ENCODE data around the gene TPM2.

TPM2 gene

DNA sequence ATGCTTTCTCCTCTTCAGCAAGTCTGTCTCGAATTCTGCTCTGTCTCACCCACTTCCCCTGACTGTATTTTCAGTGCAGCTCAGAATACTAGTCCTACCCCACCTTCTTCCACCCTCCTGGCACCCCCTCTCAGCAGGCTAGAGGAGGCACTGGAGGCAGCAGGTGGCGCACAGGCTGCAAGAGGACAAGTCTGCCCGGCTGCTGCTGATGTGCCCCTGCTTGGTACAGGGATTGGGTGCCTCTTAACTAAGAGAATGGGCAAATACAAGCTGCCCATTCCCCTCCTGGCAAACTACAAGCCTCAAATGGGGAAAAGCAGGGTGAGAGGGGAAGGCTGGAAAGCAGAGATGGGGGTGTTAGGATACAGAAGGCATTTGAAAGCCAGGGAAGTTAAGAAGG is 37.2 kb upstream of the TPM2 start:
- ATAC-seq, result no peak
- Mint-ChIP-seq H3K9me3 (no peaks in the 10 kb centered on the region), H3K27me3 (no peaks in the 10 kb centered on the region), H3K4me3 (peak overlapping the region in 1 of 2 donors; percentile 59), H3K27ac (peak overlapping the region; percentile 9 to 60), H3K4me1 (no peaks in the 10 kb centered on the region)
- peak in 1 of 2 donors; percentile 30 for DNase-seq

DNA sequence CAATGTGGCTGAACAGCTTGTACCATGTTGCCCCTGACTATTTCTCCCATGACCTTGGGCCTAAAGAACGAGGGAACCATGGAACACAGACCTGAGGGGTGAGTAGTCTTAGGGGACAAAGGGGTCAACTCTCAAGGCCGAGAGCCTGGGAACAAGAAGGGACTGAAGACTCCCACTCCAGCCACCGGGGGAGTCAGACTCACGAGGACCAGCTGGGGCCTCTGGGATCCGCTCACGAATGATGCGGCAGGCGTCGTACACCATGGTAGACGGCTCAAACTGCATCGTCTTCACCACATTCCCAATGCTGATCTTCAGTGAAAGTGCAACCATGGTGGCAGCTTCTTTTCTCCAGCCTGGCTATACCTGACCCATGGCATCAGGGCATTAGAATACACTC is 35.6 kb upstream of the TPM2 start:
- H3K9me3 Mint-ChIP-seq, result no peaks in the 10 kb centered on the region
- DNase-seq (no peak), ATAC-seq (no peak)
- peak overlapping the region in 1 of 2 donors; percentile 44 for H3K27ac Mint-ChIP-seq
- H3K27me3 Mint-ChIP-seq, result no peaks in the 10 kb centered on the region
- no peaks in the 10 kb centered on the region for H3K4me1 Mint-ChIP-seq
- no peak overlapping the region for H3K4me3 Mint-ChIP-seq

DNA sequence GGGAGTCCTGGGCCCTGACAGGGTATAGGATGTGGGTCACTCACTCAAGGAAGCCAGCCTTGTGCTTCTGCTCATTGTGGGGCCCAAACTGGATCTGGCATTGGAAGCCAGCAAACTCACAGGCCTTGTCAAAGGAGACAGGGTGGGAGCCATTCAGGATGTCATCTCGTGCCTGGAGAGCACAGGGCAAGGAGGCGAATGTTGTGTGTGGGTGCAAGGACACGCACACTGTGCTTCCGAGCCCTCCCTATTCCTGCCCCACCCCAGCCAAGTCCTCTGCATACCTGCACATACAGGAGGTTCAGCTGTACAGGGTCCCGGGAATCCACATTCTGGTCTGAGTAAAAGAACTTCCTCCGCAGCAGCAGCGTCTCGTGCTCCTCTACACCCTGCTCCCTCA is 34.2 kb upstream of the TPM2 start:
- DNase-seq, result no peak
- H3K27me3 Mint-ChIP-seq, result no peaks in the 10 kb centered on the region
- ATAC-seq, result no peak
- H3K4me3 Mint-ChIP-seq, result no peak overlapping the region
- no peak overlapping the region for H3K27ac Mint-ChIP-seq
- H3K4me1 Mint-ChIP-seq, result no peaks in the 10 kb centered on the region
- no peaks in the 10 kb centered on the region for H3K9me3 Mint-ChIP-seq

DNA sequence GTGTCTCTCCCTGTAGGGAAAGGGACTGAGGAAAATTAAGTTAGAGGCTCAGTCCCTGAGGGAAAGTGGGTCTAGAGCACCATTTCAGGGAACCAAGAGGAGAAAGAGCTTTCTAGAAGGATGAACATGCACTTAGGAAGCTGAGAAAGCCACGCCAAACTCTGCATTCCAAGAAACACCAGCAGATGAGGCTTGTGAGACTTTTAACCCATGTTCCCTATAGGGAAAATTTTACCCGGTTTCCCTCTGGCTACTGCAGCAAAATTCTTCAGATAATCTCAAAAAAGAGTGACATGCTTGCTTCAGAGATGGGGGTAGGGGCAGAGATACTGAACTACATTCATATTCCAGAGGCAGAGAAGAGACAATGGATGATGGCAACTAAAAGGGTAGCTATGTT is 33.7 kb upstream of the TPM2 start:
- ATAC-seq (no peak), DNase-seq (no peak)
- Mint-ChIP-seq H3K27me3 (no peaks in the 10 kb centered on the region), H3K4me3 (no peak overlapping the region), H3K4me1 (no peaks in the 10 kb centered on the region), H3K27ac (no peak overlapping the region), H3K9me3 (no peaks in the 10 kb centered on the region)

DNA sequence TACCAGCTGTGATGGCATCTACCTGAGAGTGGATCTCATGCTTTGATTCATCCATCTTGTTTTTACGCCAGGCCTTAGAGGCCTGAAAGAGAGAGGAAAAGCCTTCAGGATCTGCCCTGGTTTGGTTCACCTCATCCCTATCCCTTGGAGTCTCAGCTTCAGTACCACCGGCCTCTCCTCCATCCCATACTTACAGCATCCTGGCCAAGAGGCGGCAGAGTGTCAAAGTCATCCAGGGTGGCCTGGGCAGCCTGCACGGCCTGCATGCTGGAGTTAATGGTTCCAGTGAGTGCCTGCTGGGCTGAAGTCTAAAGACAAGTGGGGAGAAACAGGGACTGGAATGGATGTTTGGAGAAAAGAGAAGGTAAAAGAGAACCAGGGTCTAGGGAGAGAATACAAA is 29.8 kb upstream of the TPM2 start:
- Mint-ChIP-seq H3K9me3 (no peaks in the 10 kb centered on the region), H3K27me3 (no peaks in the 10 kb centered on the region), H3K4me1 (no peaks in the 10 kb centered on the region), H3K27ac (peak overlapping the region in 1 of 2 donors; percentile 77), H3K4me3 (no peak overlapping the region)
- DNase-seq, result no peak
- ATAC-seq, result no peak

DNA sequence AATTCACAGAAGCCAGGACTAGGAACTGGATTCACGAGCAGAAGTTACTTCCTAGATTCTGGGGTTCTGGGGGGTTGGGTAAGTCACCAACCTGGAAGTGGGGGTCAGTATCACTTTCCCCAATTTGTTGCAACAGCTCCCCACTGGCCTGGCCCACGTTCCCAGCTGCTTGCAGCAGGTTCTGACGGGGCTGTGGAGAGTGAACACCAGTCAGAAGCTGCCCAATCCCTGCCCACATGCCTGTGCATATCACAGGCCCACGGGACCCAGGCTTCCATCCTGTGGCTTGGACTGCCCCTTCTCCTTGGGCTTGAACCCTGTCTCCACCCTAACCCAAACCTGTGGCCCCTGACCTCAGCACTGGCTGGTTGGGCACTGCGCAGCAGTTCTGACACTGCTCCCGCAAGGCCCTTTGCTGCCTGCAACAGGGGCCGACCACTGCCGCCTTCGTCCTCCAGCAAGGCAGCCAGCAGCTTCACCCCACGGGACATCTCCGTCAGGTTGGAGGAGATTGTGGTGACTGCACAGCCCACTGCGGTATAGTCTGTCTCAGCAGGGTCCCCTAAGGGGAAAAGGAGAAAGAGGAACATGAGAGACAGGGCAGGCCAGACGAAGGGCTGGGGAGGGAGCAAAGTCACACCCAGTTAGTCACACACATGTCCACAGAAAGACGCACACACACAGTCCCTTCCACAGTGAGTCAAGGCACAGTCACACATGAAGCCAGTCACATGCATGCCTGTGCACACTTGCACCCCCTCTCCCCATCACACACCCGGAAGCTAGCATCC is 29.2 kb upstream of the TPM2 start:
- H3K27ac Mint-ChIP-seq, result no peak overlapping the region
- no peaks in the 10 kb centered on the region for H3K9me3 Mint-ChIP-seq
- DNase-seq, result no peak
- H3K27me3 Mint-ChIP-seq, result no peaks in the 10 kb centered on the region
- no peak for ATAC-seq
- H3K4me1 Mint-ChIP-seq, result no peaks in the 10 kb centered on the region
- H3K4me3 Mint-ChIP-seq, result no peak overlapping the region

DNA sequence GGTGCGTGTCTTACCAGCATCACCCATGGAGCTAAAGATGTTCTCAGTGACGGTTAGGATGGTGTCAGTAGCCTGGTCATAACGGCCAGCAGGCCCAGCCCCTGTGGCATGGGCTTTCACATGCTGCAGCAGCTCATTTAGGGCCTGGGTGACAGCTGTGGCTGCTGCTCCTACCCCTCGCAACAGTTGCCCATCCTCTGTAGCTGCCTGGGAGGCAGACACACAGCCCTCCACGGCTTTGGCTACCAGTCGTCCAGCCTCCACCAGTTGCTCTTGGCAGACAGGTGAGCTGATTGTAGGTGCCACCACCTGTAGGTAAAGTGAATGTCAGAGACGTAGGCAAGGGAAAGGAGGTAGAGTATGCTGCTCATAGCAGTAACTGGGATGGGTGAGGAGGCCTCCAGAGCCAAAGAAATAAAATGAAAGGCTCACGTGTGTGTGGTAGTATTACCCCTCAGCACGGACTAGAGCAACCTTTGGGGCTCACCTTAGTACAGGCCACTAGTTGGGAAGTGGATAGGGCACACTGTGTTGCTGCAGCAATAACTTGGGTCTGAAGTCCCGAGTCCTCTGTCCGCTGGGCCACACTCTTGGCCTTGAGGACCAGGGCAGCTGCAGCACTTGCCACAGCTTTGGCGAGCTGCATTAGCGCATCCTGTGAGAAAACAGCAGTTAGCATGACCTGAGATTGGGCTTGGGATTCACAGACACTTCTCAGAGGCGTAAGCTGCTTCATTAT is 27.6 kb upstream of the TPM2 start:
- Mint-ChIP-seq H3K4me1 (no peaks in the 10 kb centered on the region), H3K27me3 (no peaks in the 10 kb centered on the region), H3K9me3 (no peaks in the 10 kb centered on the region), H3K4me3 (no peak overlapping the region), H3K27ac (no peak overlapping the region)
- DNase-seq, result no peak
- no peak for ATAC-seq

DNA sequence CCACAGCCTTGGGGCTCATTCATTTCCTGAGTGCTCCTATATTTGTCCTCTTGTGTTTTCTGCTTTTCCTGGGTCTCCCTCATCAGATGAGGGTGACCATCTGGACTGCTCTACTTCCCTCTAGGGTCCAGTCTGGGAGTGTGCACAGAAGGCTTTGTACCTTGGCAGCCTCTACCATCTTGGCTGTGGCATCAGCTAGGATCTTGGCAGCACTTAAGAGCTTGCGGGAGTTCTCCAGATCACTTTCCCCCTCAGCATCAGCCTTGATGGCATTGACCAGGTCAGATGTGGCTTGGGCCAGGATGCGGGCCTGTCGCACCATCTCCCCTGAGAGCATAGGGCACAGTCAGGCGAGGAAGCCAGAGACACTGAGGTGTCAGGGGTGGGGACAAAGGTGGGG is 26.5 kb upstream of the TPM2 start:
- no peaks in the 10 kb centered on the region for H3K27me3 Mint-ChIP-seq
- no peak for ATAC-seq
- H3K4me3 Mint-ChIP-seq, result no peak overlapping the region
- H3K9me3 Mint-ChIP-seq, result no peaks in the 10 kb centered on the region
- DNase-seq, result no peak
- peak overlapping the region; percentile 35 to 70 for H3K27ac Mint-ChIP-seq
- no peaks in the 10 kb centered on the region for H3K4me1 Mint-ChIP-seq

DNA sequence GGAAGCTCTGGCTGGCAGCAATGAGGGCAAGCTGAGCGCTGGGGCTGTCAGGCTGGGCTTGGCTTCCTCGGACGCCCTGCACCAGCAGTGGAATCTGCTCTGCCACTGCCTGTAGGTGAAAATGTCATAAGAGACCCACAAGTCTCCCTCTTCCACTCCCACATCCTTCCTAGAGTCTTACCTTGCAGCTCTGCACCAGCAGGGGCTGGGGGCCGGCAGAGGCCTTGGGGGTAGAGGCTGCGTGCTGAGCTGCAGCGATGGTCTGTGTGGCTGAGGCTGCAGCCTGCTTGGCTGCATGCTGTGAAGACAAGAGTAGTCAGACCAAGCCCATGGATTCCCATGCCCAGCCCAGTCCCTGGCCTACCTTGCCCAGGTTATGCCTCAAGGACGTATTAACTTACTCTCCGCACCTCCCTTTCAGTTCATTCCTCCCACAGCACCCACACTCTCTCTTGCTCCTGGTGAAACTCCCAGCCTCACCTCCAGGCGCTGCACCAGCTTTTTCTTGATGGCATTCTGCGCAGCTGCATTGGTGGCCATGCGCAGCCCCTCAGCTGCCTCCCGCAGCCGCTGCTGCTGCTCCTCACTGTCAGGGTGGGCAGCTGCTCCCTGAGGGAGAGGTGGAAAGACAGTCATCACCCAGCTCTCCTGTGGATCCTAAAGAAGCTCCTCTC is 25.0 kb upstream of the TPM2 start:
- H3K27me3 Mint-ChIP-seq, result no peaks in the 10 kb centered on the region
- no peaks in the 10 kb centered on the region for H3K9me3 Mint-ChIP-seq
- H3K4me1 Mint-ChIP-seq, result no peaks in the 10 kb centered on the region
- peak overlapping the region; percentile 37 to 59 for H3K27ac Mint-ChIP-seq
- DNase-seq, result no peak
- ATAC-seq, result no peak
- no peak overlapping the region for H3K4me3 Mint-ChIP-seq

DNA sequence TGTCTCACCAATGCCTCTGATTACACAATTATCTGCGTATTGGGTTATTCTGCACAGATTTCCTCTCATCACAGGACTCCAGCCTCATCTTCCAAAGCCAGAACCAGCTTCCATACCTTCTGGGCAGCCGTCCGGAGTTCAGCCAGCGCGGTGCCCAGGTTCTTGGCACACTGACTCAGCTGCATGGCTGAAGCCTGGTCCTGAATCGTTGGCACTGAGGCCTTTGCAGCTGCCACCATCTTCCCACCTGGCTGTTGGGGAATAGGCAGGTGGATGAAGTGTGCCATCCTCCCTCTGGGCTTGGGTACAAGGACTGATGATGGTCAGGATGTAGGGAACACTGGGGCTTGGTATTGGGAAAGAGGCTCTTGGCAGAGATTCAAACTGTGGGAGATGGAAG is 24.4 kb upstream of the TPM2 start:
- no peak for DNase-seq
- Mint-ChIP-seq H3K27me3 (no peaks in the 10 kb centered on the region), H3K9me3 (no peaks in the 10 kb centered on the region), H3K4me3 (no peak overlapping the region), H3K27ac (no peak overlapping the region), H3K4me1 (no peaks in the 10 kb centered on the region)
- no peak for ATAC-seq

DNA sequence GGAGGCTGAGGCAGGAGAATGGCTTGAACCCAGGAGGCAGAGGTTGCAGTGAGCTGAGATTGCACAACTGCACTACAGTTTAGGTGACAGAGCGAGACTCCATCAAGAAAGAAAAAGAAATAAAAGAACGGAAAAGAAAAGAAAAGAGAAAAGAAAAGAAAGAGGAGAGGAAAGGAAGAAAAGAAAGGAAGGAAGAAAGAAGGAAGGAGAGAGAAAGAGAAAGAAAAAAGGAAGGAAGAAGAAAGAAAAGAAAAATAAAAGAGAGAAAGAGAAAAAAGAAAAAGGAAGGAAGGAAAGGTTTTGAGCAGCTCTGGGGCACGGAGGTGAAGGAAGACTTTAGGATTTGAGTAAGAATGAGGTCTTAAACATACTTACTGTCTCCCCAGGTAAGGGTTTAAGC is 23.9 kb upstream of the TPM2 start:
- DNase-seq, result no peak
- no peaks in the 10 kb centered on the region for H3K4me1 Mint-ChIP-seq
- no peak for ATAC-seq
- no peaks in the 10 kb centered on the region for H3K9me3 Mint-ChIP-seq
- no peak overlapping the region for H3K4me3 Mint-ChIP-seq
- H3K27me3 Mint-ChIP-seq, result no peaks in the 10 kb centered on the region
- H3K27ac Mint-ChIP-seq, result no peak overlapping the region

DNA sequence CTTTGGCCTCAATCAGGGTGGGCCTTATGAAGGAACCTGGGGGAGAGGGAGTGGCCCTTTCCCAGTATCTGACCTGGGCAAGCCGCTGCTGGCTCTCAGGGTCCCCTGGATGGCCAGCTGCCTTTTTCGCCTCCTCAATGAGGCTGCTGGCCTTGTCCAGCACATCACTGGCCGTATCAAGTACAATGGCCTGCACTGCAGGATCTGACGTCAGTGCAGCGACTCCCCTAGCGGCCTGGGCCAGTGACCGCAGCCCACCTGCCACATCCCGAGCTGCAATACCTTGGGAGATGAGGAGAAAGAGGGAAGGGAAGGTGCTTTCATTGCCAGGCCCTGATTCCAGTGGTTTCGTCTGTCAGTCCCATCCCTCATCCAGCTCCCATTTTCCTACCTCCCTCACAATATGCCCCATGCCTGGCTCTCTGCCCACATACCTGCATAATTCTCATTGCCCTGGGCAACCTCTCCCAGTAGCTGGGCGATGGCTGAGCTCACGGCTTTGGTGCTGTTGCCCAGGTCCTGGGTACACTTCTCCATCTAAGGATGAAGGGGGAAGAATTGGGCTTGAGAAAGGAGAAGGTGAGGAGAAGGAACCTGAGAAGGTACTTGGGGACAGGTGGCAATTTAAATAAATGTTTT is 23.2 kb upstream of the TPM2 start:
- no peaks in the 10 kb centered on the region for H3K4me1 Mint-ChIP-seq
- DNase-seq, result no peak
- H3K27me3 Mint-ChIP-seq, result no peaks in the 10 kb centered on the region
- ATAC-seq, result no peak
- H3K27ac Mint-ChIP-seq, result peak overlapping the region in 1 of 2 donors; percentile 88
- H3K9me3 Mint-ChIP-seq, result no peaks in the 10 kb centered on the region
- H3K4me3 Mint-ChIP-seq, result no peak overlapping the region

DNA sequence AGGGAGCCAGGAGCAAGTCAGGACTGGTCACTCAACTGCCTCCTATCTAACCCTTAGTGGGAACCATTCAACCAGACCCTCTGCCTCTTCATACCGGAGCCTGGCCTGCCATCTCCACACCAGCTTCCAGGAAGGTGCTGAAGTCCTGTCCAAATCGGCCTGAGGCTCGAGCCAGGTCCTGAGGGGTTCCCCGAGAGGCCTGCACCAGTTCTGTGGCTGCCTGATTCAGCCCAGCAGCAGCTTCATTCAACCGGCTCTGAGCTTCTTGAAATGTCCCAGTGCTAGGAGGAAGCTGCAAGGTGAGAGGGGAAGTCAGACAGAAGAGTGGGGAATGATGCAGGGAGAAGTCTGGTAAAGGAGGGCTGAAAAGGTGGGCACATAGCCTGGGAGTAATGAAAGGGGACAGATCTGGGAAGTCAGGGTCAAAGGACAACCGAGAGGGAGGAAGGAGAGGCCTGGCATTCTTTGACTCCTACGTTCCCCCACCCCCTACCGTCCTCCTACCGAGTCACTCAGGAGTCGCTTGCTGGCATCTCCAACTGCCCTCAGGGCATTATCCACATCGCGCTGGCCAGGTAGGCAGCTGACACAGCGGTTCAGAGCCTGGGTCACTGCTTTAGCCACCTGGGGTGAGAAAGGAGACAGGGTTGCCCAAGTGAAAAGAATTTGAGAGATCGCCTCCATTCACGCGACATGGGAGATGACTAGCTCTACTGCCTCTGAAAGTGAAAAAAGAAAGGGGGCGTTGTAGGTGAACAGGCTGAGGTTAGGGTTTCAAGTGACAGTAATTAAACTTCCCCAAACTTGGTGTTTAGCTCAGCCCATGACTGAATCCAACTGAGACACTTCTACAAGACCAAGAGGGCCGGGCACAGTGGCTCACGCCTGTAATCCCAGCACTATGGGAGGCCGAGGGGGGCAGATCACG is 22.0 kb upstream of the TPM2 start:
- H3K4me1 Mint-ChIP-seq, result no peaks in the 10 kb centered on the region
- DNase-seq (no peak), ATAC-seq (peak; percentile 61)
- H3K4me3 Mint-ChIP-seq, result no peak overlapping the region
- H3K27ac Mint-ChIP-seq, result no peak overlapping the region
- H3K9me3 Mint-ChIP-seq, result no peaks in the 10 kb centered on the region
- no peaks in the 10 kb centered on the region for H3K27me3 Mint-ChIP-seq

DNA sequence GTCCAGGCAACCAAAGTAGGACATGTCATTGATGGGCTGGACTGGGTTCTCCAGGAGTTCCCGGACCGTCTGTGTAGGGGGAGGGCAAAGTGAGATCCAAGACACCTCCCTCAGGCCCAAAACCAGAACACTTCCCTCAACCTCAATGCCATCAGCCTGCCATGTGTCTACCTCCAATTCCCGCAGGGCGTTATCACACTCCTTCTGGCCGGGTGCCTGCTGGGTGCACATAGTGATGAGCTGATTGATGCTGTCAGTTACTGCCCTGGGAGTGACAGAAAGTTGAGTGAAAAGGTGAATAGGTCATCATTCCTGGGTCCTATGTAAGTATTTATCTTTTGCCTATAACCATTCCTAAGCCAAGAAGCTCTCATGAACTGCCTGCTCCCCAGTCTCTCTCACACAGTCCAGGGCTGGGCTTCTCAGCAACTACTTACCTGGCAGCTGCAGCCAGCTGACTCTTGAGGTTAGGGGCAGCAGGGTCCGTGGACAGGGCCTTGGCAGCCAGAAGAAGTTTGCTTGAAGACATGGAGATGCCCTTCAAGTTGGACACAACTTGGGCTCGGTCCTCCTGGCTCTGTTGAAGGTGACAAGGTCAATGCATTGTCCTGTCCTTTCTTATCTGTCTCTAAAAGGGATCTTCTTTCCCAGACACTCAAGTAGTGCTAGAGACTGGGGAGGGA is 21.2 kb upstream of the TPM2 start:
- H3K4me3 Mint-ChIP-seq, result no peak overlapping the region
- H3K4me1 Mint-ChIP-seq, result no peaks in the 10 kb centered on the region
- H3K27me3 Mint-ChIP-seq, result no peaks in the 10 kb centered on the region
- no peak for ATAC-seq
- no peak overlapping the region for H3K27ac Mint-ChIP-seq
- DNase-seq, result no peak
- no peaks in the 10 kb centered on the region for H3K9me3 Mint-ChIP-seq

Measured in stimulated activated naive CD8-positive, alpha-beta T cell treated with anti-CD3 and anti-CD28 coated beads, Interleukin-15, amount 100 ng/mL, for 72 hours (primary cell).